Testis (tissue), 3 donors: ENCODE results near the gene PRSS27. TPM values are rescaled to one million over a fixed set of nuclear protein-coding genes. Genes with fewer than 3 reads are reported as not detected.

Source experiments
- DNase-seq: peaks from one replicate; pipeline ENCODE4 v3.0.0-alpha.2; 2019
- H3K27ac ChIP-seq, 2 donors: fragments of 200-600 bp; sonication (generic); one replicate each; pipeline ENCODE4 v1.5.1; 2019
- H3K27me3 ChIP-seq: fragments of 200-600 bp; sonication (generic); one replicate; pipeline ENCODE4 v1.5.1; 2019
- H3K36me3 ChIP-seq: fragments of 200-600 bp; sonication (generic); one replicate; pipeline ENCODE4 v1.5.1; 2017; ENCODE audit warnings: low read depth; ENCODE audit errors: missing control alignments
- H3K4me1 ChIP-seq: fragments of 200-600 bp; sonication (generic); one replicate; pipeline ENCODE4 v1.5.1; 2019
- H3K4me3 ChIP-seq, 2 donors: fragments of 200-600 bp; sonication (generic); one replicate each; pipeline ENCODE4 v1.5.1; 2017 to 2019
- H3K9me3 ChIP-seq: fragments of 200-600 bp; sonication (generic); one replicate; pipeline ENCODE4 v1.5.1; 2017
- POLR2A ChIP-seq: fragments of 450-650 bp; IDR thresholded peaks from one replicate; pipeline ENCODE4 v1.6.1; 2017; ENCODE audit warnings: antibody characterized with exemption, mild to moderate bottlenecking, moderate library complexity
- WGBS, 2 donors: methylation state at CpG; one replicate each; pipeline ENCODE4 v1.1.5; 2018; 5-methylcytosine and 5-hydroxymethylcytosine counted together
- intact Hi-C: fragments of 100-400 bp; cut with DNase I; formaldehyde crosslinking; loops from one replicate; pipeline ENCODE4 v1.15.1; 2023; ENCODE audit warnings: low total_unique reads
- polyA plus RNA-seq: library from polyadenylated mRNA; stranded (reverse); fragments of 350-450 nt; fragmentation: Illumina TruSeq; extraction: RNeasy Lipid Tissue Mini Kit (QIAGEN cat#74804); gene quantifications from one replicate; pipeline ENCODE4 v1.2.3, GENCODE V29; 2014; ENCODE audit warnings: low read depth, low replicate concordance; ENCODE audit not compliant: insufficient read depth
- total RNA-seq, 2 donors: library from RNA; depleted of rRNA; stranded (reverse); fragments of >200 nt; gene quantifications; one replicate each; pipeline ENCODE4 v1.2.3, GENCODE V29; 2016
- TF ChIP-seq, protein P1 (sequence below), 3 experiments: fragments of 450-650 bp in 2 of 3; fragments of 200-600 bp in 1 of 3; sonication (generic) in 1 of 3; IDR thresholded peaks; one replicate each; pipeline ENCODE4 v1.5.1; 2016 to 2019; ENCODE audit warnings: antibody characterized with exemption in 3 of 3, mild to moderate bottlenecking in 2 of 3, moderate library complexity in 1 of 3

The PRSS27 gene
- total and polyA plus RNA-seq, 3 donors from 2014 or later: 4.3 to 6.7 (median 6.4) TPM

DNA sequence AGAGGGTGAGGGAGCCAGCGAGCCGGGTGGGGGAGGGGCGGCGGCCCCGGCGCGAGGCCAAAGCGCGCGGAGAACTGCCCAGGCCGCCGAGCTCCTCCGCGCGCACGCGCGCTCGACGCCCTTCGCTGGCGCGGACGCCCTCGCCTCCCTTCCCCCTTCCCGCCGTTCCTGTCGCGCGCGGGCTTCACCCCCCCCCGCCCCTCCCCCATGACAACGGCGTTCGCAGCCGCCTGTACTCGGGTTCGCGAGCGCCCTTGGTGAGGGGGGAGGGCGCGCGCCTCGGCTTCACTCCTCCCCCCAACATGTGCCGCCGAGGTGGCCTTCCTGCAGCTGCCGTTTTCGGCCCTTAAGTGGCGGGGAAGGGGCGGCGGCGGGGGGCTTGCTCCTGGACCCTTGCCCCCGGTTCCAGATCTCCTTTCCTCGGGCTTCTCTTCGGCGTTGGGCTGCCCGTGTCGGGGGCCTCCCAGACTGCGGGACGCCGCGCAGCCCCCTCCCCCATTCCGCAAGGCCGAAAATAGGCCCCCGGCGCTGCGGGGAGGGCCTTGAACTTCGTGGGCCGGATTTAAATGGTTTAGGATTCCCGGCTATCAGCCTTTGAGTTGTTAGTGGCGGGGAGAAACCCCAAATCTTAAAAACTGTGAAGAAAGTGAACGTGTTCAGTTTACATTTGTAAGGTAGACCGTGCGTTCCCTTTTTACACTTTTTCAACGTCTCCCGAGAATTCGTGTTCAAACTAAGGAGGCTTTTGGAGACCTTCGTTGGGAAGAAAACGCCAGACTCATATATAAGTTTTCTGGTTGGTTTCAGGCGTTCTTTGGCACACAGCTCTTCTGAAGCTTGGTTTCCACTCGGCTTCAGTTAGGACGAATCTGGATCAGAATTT lies 33.1 kb upstream of the PRSS27 start:
- TF ChIP-seq, protein P1, sequence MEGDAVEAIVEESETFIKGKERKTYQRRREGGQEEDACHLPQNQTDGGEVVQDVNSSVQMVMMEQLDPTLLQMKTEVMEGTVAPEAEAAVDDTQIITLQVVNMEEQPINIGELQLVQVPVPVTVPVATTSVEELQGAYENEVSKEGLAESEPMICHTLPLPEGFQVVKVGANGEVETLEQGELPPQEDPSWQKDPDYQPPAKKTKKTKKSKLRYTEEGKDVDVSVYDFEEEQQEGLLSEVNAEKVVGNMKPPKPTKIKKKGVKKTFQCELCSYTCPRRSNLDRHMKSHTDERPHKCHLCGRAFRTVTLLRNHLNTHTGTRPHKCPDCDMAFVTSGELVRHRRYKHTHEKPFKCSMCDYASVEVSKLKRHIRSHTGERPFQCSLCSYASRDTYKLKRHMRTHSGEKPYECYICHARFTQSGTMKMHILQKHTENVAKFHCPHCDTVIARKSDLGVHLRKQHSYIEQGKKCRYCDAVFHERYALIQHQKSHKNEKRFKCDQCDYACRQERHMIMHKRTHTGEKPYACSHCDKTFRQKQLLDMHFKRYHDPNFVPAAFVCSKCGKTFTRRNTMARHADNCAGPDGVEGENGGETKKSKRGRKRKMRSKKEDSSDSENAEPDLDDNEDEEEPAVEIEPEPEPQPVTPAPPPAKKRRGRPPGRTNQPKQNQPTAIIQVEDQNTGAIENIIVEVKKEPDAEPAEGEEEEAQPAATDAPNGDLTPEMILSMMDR (IDR thresholded peaks at IDR 0.05): no peak
- no peak for TF ChIP-seq POLR2A
- WGBS, 2 donors: 0 to 1% methylated on average over 12 to 65 of the region's 82 CpGs
- DNase-seq: peak; percentile 85
- Histone ChIP-seq H3K4me1 (peaks cover 27% of the 10 kb centered on the region), H3K9me3 (no peaks in the 10 kb centered on the region), H3K27me3 (no peaks in the 10 kb centered on the region), H3K4me3 (peak overlapping the region; percentile 91 to 95), H3K27ac (peak overlapping the region; percentile 93 to 100), H3K36me3 (no peaks in the 10 kb centered on the region)
- intact Hi-C loops: no loop called here

DNA sequence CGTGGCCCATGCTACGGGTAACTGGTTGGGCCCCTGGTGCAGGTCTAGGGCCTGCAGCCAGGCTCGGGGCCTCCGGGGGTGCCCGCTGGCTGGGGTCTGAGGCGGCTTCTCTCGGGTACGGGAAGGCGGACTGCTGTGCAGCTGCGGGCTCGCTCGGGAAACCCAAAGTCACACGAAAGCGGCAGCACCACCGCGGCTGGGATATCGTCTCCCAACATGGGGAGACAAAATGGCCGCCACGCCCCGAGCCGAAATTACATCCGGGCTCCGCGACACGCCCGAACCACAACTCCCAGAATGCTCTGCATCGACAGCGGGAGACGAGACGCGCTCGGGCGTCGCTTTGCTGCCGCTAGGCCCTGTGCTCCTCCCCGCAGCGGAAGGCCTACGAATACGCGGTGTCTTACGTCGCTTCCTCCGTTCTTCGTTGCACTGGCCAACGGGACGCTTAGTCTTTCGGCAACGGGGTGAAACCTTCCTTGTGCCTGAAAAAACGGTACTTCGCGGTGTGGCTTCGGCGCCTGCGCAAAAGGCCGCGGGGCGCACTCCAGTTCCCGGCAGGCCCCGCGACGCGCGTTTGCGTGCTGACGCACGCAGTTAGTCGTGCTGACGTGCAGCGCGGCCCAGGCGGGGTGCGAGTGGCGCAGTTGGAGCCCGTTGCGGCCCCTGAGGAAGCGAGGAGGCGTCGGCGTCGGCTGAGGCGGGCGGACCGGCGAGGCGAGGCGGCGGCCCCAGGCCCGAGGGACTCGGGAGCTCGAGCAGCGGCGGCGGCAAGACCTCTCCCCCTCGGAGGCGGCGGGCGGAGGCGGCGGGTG lies 32.2 kb upstream of the PRSS27 start, which contains the start of gene SRRM2:
SRRM2 (plus strand) TSS at position 604 of the 815 bp plus-strand sequence. CDS start 3,727 bp downstream, outside the sequence.
- Histone ChIP-seq H3K9me3 (no peaks in the 10 kb centered on the region), H3K4me3 (peak within 1 kb of the TSS; percentile 91 to 95), H3K4me1 (peaks cover 27% of the 10 kb centered on the region), H3K27me3 (no peaks in the 10 kb centered on the region), H3K27ac (peak within 1 kb of the TSS; percentile 93 to 100), H3K36me3 (no peaks in the 10 kb centered on the region)
- peak; percentile 94 for DNase-seq
- intact Hi-C loops: no loop called here
- WGBS, 2 donors: 0 to 1% methylated on average over 5 to 82 of the region's 99 CpGs
- peak; percentile 97 for TF ChIP-seq POLR2A
- TF ChIP-seq, protein P1 (IDR thresholded peaks at IDR 0.05): peak in 1 of 3 experiments; percentile 26

DNA sequence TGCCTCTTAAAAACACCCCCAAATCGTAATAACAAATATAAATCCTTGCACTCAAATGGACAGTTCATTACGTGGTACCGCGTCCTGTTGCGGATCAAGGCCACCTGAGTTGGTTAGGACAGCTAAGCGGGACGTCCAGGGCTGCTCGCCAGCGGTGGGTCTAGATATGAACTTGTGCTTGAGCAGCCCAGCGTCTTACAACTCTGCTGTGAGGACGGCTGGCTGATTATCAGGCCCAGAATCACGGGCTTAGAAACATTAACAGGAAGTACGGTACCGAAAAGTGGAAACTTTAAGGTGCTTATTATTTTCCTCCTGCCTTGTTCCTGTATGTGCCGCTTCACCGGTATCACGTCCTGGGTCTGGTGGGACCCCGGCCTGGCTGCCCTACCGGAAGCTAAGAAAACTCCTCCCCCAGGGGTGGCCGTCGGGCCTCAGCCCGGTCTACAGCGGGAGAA lies 31.6 kb upstream of the PRSS27 start:
- peak overlapping the region; percentile 93 to 100 for H3K27ac ChIP-seq
- intact Hi-C loops: no loop called here

DNA sequence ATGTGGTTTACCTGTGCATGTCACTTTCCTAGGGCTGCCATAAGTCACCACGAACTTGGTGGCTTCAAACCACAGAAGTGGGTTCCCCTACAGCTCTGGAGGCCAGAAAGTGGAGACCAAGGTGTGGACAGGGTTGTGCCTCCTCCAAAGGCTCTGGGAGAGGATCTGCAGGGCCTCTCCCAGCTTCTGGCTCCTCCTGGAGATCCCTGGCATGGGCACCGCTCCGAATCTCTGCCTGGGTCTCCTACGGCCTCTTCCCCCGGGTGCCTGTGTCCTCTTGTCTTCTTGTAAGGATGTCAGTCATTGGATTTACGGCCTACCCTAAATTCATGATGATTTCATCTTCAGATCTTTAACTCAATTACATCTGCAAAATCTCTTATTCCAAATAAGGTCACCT lies 29.9 kb upstream of the PRSS27 start:
- no peaks in the 10 kb centered on the region for H3K36me3 ChIP-seq
- H3K4me3 ChIP-seq: no peak overlapping the region
- no peak for TF ChIP-seq POLR2A
- TF ChIP-seq, protein P1 (IDR thresholded peaks at IDR 0.05): no peak
- H3K27me3 ChIP-seq: no peaks in the 10 kb centered on the region
- H3K4me1 ChIP-seq: peaks cover 15% of the 10 kb centered on the region
- intact Hi-C loops: no loop called here
- WGBS, 2 donors: 94% methylated on average over 6 of the region's 6 CpGs
- DNase-seq: no peak
- H3K27ac ChIP-seq: no peak overlapping the region
- no peaks in the 10 kb centered on the region for H3K9me3 ChIP-seq

More for the DNA sequence above, 31.6 kb upstream of the PRSS27 start:
- peak; percentile 51 for DNase-seq
- Histone ChIP-seq H3K4me3 (peak overlapping the region; percentile 91 to 95), H3K9me3 (no peaks in the 10 kb centered on the region), H3K4me1 (peaks cover 27% of the 10 kb centered on the region), H3K36me3 (no peaks in the 10 kb centered on the region), H3K27me3 (no peaks in the 10 kb centered on the region)
- 42 to 48% methylated on average over 14 to 19 of the region's 23 CpGs for WGBS, 2 donors
- TF ChIP-seq, protein P1 (IDR thresholded peaks at IDR 0.05): no peak
- no peak for TF ChIP-seq POLR2A
